Subcutaneous abdominal adipose tissue (tissue), 5 donors: ENCODE results near the gene TDRD1.
"Not testable (repeated sequence)": the region's sequence is repeated elsewhere in the genome, so short reads cannot be mapped to it uniquely, and the experiment has no call there.

Experiments used
- H3K27ac ChIP-seq: one replicate; pipeline ENCODE4 v1.7.0; 2013; ENCODE audit warnings: low read depth, mild to moderate bottlenecking, inconsistent platforms, low read length, moderate library complexity
- H3K27me3 ChIP-seq, 5 donors: one replicate each; pipeline ENCODE4 v1.7.0; 2013; ENCODE audit warnings: low read length in 5 of 5, inconsistent platforms in 1 of 5; ENCODE audit not compliant: control insufficient read depth in 5 of 5, insufficient read depth in 4 of 5
- H3K36me3 ChIP-seq, 5 donors: one replicate each; pipeline ENCODE4 v1.7.0; 2013; ENCODE audit warnings: low read length in 5 of 5; ENCODE audit not compliant: control insufficient read depth in 5 of 5, insufficient read depth in 5 of 5
- H3K4me1 ChIP-seq, 5 donors: one replicate each; pipeline ENCODE4 v1.7.0; 2013; ENCODE audit warnings: low read length in 5 of 5, mild to moderate bottlenecking in 3 of 5, moderate library complexity in 1 of 5; ENCODE audit not compliant: control insufficient read depth in 5 of 5, insufficient read depth in 5 of 5
- H3K4me3 ChIP-seq, 5 donors: one replicate each; pipeline ENCODE4 v1.7.0; 2013; ENCODE audit warnings: low read length in 5 of 5, low read depth in 1 of 5
- H3K9ac ChIP-seq, 5 donors: one replicate each; pipeline ENCODE4 v1.7.0; 2013; ENCODE audit warnings: low read length in 5 of 5, mild to moderate bottlenecking in 4 of 5, moderate library complexity in 3 of 5
- H3K9me3 ChIP-seq, 5 donors: one replicate each; pipeline ENCODE4 v1.7.0; 2013; ENCODE audit warnings: low read length in 5 of 5; ENCODE audit not compliant: control insufficient read depth in 5 of 5
- donor health status: healthy.
- donor health status: healthy.
- donor health status: healthy.
- donor health status: healthy.
- donor health status: healthy.

Gene TDRD1, protein sequence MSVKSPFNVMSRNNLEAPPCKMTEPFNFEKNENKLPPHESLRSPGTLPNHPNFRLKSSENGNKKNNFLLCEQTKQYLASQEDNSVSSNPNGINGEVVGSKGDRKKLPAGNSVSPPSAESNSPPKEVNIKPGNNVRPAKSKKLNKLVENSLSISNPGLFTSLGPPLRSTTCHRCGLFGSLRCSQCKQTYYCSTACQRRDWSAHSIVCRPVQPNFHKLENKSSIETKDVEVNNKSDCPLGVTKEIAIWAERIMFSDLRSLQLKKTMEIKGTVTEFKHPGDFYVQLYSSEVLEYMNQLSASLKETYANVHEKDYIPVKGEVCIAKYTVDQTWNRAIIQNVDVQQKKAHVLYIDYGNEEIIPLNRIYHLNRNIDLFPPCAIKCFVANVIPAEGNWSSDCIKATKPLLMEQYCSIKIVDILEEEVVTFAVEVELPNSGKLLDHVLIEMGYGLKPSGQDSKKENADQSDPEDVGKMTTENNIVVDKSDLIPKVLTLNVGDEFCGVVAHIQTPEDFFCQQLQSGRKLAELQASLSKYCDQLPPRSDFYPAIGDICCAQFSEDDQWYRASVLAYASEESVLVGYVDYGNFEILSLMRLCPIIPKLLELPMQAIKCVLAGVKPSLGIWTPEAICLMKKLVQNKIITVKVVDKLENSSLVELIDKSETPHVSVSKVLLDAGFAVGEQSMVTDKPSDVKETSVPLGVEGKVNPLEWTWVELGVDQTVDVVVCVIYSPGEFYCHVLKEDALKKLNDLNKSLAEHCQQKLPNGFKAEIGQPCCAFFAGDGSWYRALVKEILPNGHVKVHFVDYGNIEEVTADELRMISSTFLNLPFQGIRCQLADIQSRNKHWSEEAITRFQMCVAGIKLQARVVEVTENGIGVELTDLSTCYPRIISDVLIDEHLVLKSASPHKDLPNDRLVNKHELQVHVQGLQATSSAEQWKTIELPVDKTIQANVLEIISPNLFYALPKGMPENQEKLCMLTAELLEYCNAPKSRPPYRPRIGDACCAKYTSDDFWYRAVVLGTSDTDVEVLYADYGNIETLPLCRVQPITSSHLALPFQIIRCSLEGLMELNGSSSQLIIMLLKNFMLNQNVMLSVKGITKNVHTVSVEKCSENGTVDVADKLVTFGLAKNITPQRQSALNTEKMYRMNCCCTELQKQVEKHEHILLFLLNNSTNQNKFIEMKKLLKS

DNA sequence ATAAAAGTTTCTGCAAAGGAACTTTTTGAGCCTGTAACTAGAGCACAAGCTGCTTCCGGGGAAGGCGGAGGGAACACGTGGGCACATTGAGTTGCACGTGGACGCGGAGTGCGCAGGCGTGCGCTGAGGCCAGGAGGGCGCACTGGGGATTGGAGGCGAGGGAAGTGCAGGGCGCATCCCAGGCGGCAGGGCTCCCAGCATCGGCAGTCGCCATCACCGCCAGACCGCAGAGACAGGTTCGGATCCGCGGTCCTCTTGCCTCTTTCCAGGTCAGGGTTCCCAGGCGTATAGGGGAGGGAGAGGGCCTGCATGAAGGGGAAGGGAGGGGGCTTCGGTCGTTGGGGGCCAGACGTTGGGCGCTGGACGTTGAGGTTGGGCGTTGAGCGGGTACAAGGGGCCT, at the start of gene TDRD1:
TDRD1 (plus strand) TSS at position 206 of the 400 bp plus-strand sequence. CDS start 8,479 bp downstream, outside the sequence.
- H3K9me3 ChIP-seq, result no peaks in the 10 kb centered on the region
- no peaks in the 10 kb centered on the region for H3K36me3 ChIP-seq
- no peak within 1 kb of the TSS for H3K9ac ChIP-seq
- H3K27ac ChIP-seq, result no peak within 1 kb of the TSS
- no peak within 1 kb of the TSS for H3K4me3 ChIP-seq
- H3K4me1 ChIP-seq, result peaks cover 2 to 12% (median 9%) of the 10 kb centered on the region in 5 donors
- no peaks in the 10 kb centered on the region for H3K27me3 ChIP-seq

DNA sequence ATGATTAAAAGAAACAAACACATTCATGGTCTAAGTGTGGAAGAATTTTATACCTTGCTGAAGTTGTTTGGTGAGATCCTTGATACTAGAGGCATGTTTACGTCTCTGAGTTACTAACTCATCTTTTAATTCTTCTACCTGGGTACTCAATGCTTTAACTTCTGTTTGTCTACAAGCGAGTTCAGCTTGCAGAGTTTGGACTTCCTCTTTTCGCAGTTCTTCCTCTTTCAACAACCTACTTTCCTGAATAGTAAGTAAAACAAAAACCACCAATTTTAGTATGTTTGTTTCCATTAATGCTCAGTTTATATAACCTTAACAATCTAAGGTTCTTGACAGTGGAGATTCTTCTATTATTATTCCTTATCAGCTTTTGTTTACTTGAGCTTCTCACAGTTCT, 48.1 kb upstream of the TDRD1 start:
- Histone ChIP-seq H3K27ac (no peak overlapping the region), H3K4me1 (no peaks in the 10 kb centered on the region), H3K36me3 (peaks cover 53 to 81% (median 63%) of the 10 kb centered on the region in 5 donors), H3K9me3 (no peaks in the 10 kb centered on the region), H3K9ac (no peak overlapping the region), H3K4me3 (no peak overlapping the region), H3K27me3 (no peaks in the 10 kb centered on the region)

DNA sequence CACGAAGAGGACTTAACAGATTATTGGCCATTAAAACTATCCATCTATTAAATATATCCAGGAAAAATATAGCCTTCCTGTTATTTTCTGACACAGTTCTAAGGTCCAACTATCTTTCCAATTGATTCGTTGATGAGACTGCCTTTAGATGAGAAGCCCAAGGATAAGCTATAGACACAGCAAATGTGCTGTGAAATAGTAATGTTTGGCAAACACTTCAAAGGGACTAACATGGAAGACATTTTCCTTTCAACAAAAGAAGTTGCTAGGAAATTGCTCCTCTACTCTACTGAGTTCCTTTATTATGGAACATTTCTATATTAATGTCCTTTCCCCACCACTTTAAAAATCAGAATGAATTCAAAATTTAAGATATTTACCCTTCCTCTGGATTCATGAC, 43.7 kb upstream of the TDRD1 start:
- no peak overlapping the region for H3K4me3 ChIP-seq
- H3K36me3 ChIP-seq, result peaks cover 28 to 61% (median 54%) of the 10 kb centered on the region in 5 donors
- H3K27me3 ChIP-seq, result no peaks in the 10 kb centered on the region

DNA sequence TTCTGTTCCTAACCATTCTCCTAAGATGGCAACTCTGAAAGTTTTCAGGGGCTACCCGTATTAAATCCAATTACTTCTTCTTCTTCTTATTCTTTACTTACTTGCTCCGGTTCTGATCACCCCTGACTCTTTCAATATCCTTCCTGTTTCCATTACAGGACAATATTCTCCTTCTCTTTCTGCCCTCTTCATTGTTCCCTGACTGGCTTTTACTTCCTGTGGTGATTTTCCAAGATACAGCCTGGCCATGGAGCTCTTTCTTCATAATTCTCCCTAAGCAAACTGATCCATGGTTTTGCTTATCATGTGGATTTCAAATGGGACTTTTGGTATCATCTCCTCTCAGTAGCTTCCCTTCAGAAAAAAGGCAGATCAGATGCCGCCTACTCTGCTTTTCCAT, 40.6 kb upstream of the TDRD1 start:
- Histone ChIP-seq H3K27ac (no peak overlapping the region), H3K9ac (no peak overlapping the region), H3K9me3 (no peaks in the 10 kb centered on the region), H3K4me3 (no peak overlapping the region), H3K4me1 (peaks cover 0 to 8% (median 4%) of the 10 kb centered on the region in 5 donors), H3K36me3 (peaks cover 19 to 54% (median 47%) of the 10 kb centered on the region in 5 donors), H3K27me3 (no peaks in the 10 kb centered on the region)

More for the DNA sequence above, 43.7 kb upstream of the TDRD1 start:
- Histone ChIP-seq H3K9me3 (no peaks in the 10 kb centered on the region), H3K9ac (no peak overlapping the region), H3K4me1 (peaks cover 0 to 5% (median 0%) of the 10 kb centered on the region in 5 donors), H3K27ac (no peak overlapping the region)

DNA sequence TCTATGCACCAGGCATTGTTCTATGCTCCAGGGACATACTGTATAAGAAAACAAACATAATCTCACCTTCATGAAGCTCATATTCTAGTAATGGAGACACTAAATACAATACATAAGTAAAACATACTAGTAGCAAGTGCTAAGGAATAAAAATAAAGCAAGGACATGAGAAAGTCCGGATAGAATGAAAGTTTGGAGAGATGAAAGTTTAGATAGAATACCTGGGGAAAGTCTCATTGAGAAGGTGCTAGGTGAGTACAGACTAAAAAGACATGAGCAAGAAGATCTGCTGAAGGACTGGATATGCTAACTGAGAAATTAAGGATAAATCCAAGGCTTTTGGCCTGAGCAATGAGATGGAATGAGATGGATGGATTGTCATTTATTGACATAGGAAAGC, 39.1 kb upstream of the TDRD1 start:
- H3K4me1 ChIP-seq, result peaks cover 0 to 8% (median 4%) of the 10 kb centered on the region in 5 donors
- H3K36me3 ChIP-seq, result peaks cover 18 to 45% (median 40%) of the 10 kb centered on the region in 5 donors
- H3K9me3 ChIP-seq, result no peaks in the 10 kb centered on the region
- H3K9ac ChIP-seq, result no peak overlapping the region
- no peak overlapping the region for H3K27ac ChIP-seq
- H3K27me3 ChIP-seq, result no peaks in the 10 kb centered on the region
- no peak overlapping the region for H3K4me3 ChIP-seq

DNA sequence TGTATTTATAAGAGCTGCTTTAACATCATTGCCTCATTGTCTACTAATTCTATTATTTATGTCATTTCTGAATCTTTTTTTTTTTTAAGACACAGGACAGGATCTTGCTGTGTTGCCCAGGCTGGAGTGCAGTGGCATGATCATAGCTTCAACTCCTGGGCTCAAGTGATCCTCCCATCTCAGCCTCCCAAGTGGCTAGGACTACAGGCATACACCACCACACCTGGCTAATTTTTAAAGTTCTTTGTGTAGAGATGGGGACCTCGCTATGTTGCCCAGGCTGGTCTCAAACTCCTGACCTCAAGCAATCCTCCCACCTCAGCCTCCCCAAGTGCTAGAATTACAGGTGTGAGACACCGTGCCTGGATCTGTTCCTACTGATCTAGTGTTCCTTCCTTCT, 38.3 kb upstream of the TDRD1 start:
- not testable (repeated sequence) for H3K9me3 ChIP-seq, H3K4me3 ChIP-seq, H3K9ac ChIP-seq, H3K27me3 ChIP-seq, H3K4me1 ChIP-seq, H3K27ac ChIP-seq
- H3K36me3 ChIP-seq, result peaks cover 11 to 44% (median 34%) of the 10 kb centered on the region in 5 donors

DNA sequence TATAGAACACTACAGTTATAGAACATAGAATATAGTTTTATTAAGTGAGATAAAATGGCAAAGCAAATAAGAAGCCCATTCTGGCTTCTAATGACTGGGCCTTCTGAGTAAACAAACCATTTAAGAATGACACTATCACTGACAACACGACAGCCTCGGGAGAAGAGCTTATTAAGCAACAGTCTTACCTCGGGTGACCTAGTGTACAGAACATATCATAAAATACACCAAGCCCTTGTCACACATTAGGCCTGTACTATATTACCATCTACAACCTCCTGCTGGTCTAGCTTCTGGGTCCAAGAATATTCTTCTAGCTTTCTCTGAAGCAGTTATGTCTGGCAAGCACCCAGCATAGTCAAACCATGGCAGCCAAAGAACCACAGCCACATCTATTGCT, 37.1 kb upstream of the TDRD1 start:
- no peaks in the 10 kb centered on the region for H3K27me3 ChIP-seq
- peaks cover 0 to 8% (median 4%) of the 10 kb centered on the region in 5 donors for H3K4me1 ChIP-seq
- no peak overlapping the region for H3K27ac ChIP-seq
- H3K36me3 ChIP-seq, result peaks cover 10 to 36% (median 27%) of the 10 kb centered on the region in 5 donors
- H3K4me3 ChIP-seq, result no peak overlapping the region
- H3K9me3 ChIP-seq, result no peaks in the 10 kb centered on the region
- no peak overlapping the region for H3K9ac ChIP-seq

DNA sequence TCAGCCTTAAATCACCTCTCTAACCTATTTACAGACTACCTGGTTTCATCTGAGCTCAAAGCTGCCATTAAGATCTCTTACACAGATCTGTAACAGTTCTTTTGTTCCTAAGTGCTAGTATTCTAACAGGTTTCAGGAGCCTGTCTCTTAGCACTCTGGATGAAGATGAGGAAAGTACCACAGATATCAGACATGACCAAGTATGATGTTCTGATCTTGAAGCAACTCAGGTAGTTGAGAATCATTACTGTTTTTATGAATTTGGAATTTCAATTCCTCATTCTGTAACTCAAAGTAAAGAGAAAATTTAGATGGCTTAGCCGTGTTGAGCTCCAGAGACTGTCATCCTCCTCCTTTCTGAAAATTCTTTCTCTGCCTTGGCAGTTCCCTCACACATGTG, 36.0 kb upstream of the TDRD1 start:
- Histone ChIP-seq H3K36me3 (peaks cover 13 to 41% (median 32%) of the 10 kb centered on the region in 5 donors), H3K9me3 (no peaks in the 10 kb centered on the region), H3K27me3 (no peaks in the 10 kb centered on the region), H3K4me3 (no peak overlapping the region), H3K27ac (no peak overlapping the region), H3K4me1 (peaks cover 0 to 8% (median 4%) of the 10 kb centered on the region in 5 donors), H3K9ac (no peak overlapping the region)

DNA sequence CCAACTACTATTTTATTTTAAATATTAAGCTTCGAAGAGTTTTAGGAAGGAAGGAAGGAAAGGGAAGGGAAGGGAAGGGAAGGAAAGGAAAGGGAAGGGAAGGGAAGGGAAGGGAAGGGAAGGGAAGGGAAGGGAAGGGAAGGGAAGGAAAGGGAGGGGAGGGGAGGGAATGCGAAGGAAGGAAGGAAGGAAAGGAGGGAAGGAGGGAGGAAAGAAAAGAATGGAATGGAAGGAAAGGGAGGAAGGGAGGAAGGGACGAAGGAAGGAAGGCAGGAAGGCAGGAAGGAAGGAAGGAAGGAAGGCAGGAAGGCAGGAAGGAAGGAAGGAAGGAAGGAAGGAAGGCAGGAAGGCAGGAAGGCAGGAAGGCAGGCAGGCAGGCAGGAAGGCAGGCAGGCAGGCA, 29.7 kb upstream of the TDRD1 start:
- H3K9me3 ChIP-seq, H3K4me3 ChIP-seq, H3K4me1 ChIP-seq, H3K27me3 ChIP-seq, H3K9ac ChIP-seq, H3K27ac ChIP-seq: not testable (repeated sequence)
- peaks cover 21 to 44% (median 33%) of the 10 kb centered on the region in 5 donors for H3K36me3 ChIP-seq
